Smooth muscle cell of the brain vasculature (primary cell): ENCODE results near the gene PPARG.

ENCODE experiments used
- DNase-seq: peaks from one replicate; pipeline ENCODE4 v3.0.0-alpha.2; 2012; ENCODE audit warnings: low read depth, low spot score

PPARG gene

GRCh38 chr3:12479919-12480427 is 191.1 kb downstream of the PPARG start:
- no peak for DNase-seq

DNA sequence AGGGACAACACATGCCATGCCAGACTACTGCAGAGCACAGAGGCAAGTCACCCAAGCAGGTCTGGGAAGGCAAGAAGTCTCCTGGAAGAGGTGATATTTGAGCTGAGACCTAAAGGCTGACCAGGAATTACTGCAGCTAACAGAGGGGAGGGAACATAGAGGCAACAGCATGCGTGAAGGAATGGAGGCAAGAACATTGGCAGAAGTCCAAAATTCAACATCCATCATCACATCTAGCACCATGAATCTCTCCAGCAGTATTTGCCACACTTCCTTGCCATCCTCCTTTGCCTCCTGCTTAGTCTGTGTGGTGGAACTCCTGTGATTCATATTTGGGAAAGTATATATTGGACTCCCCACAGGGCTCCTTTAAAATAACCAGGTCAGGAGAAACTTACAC is 194.5 kb downstream of the PPARG start:
- no peak for DNase-seq

DNA sequence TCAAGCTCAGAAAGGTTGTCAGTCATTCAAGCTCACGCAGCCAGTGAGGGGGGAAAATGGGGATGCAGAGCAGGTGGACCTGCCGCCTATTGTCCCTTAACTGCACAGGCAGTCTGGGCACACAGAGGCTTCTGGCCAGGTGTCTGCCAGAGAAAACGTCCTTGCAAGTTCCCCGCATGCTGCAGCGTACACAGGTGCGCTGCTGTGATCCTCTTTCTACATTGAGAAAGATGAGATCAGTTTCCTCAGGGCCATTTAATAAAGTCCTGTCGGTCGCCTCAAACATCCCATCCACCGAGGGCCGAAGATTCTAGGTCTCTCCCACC is 195.0 kb downstream of the PPARG start:
- no peak for DNase-seq
